ENCODE results near the gene BTBD9.

BTBD9 gene

GRCh38 chr6:38316099-38316868, 323.4 kb downstream of the BTBD9 start:
- H3K27me3 ChIP-seq (ENCODE audit: insufficient read depth, low read depth, severe bottlenecking) = no peaks in the 10 kb centered on the region
- no peak overlapping the region for H3K27ac ChIP-seq
- H3K4me3 ChIP-seq (ENCODE audit: low read depth, low read length) = no peak overlapping the region
- no peak for TF ChIP-seq CTCF (IDR thresholded peaks at IDR 0.05; ENCODE audit: low read depth, low read length)
- no peaks in the 10 kb centered on the region for H3K9me3 ChIP-seq (ENCODE audit: severe bottlenecking)
- DNase-seq = no peak
- no peaks in the 10 kb centered on the region; the same call in 1 of the 2 replicates for H3K36me3 ChIP-seq

GRCh38 chr6:38311201-38311600, 328.5 kb downstream of the BTBD9 start:
- no peaks in the 10 kb centered on the region for H3K36me3 ChIP-seq
- no peaks in the 10 kb centered on the region for H3K9me3 ChIP-seq (ENCODE audit: severe bottlenecking)
- no peak overlapping the region for H3K4me3 ChIP-seq (ENCODE audit: low read depth, low read length)
- no peak for DNase-seq
- H3K27ac ChIP-seq = no peak overlapping the region
- H3K27me3 ChIP-seq (ENCODE audit: insufficient read depth, low read depth, severe bottlenecking) = no peaks in the 10 kb centered on the region
- TF ChIP-seq CTCF (IDR thresholded peaks at IDR 0.05; ENCODE audit: low read depth, low read length) = no peak

DNA sequence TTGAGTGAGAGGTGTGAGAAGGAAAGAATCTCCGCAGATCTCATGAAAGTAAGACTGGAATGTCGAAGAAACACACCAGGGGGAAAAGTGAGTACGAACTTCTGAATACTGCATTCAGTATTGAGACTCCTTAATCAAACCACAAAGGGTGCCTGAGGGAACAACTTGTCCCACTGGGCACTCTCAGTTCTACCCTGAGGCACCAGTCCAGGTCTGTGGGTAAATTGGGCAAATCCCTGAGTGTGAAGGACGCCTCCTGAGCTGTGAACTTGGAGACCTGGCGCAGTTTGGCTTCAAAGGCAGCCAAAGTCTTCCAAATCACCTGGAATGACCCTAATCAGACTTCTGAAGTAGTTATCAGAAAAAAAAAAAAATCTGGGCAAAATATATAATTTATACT, 329.7 kb downstream of the BTBD9 start:
- Histone ChIP-seq H3K9me3 (ENCODE audit: severe bottlenecking) (no peaks in the 10 kb centered on the region), H3K27me3 (ENCODE audit: insufficient read depth, low read depth, severe bottlenecking) (no peaks in the 10 kb centered on the region), H3K36me3 (no peaks in the 10 kb centered on the region), H3K27ac (no peak overlapping the region), H3K4me3 (ENCODE audit: low read depth, low read length) (no peak overlapping the region)
- DNase-seq = no peak
- TF ChIP-seq CTCF (IDR thresholded peaks at IDR 0.05; ENCODE audit: low read depth, low read length) = no peak

GRCh38 chr6:38307740-38308139, 332.0 kb downstream of the BTBD9 start:
- no peaks in the 10 kb centered on the region for H3K9me3 ChIP-seq (ENCODE audit: severe bottlenecking)
- no peaks in the 10 kb centered on the region for H3K36me3 ChIP-seq
- no peak for DNase-seq
- H3K27me3 ChIP-seq (ENCODE audit: insufficient read depth, low read depth, severe bottlenecking) = no peaks in the 10 kb centered on the region
- H3K4me3 ChIP-seq (ENCODE audit: low read depth, low read length) = no peak overlapping the region
- H3K27ac ChIP-seq = no peak overlapping the region
- no peak for TF ChIP-seq CTCF (IDR thresholded peaks at IDR 0.05; ENCODE audit: low read depth, low read length)

GRCh38 chr6:38306931-38307330, 332.8 kb downstream of the BTBD9 start:
- no peaks in the 10 kb centered on the region for H3K36me3 ChIP-seq
- DNase-seq = no peak
- H3K9me3 ChIP-seq (ENCODE audit: severe bottlenecking) = no peaks in the 10 kb centered on the region
- H3K27me3 ChIP-seq (ENCODE audit: insufficient read depth, low read depth, severe bottlenecking) = no peaks in the 10 kb centered on the region
- TF ChIP-seq CTCF (IDR thresholded peaks at IDR 0.05; ENCODE audit: low read depth, low read length) = no peak
- no peak overlapping the region for H3K4me3 ChIP-seq (ENCODE audit: low read depth, low read length)
- H3K27ac ChIP-seq = no peak overlapping the region

Measured in WERI-Rb-1 (cell line).